Progenitor cell of endocrine pancreas (in vitro differentiated cells): ENCODE measurements around the gene LRMDA. TPM values are rescaled to one million over a fixed set of nuclear protein-coding genes. Genes with fewer than 3 reads are reported as not detected.

ENCODE experiments used
- DNase-seq: peaks from one replicate; pipeline ENCODE4 v3.0.0; 2021; ENCODE audit warnings: low spot score; ENCODE audit not compliant: unreplicated experiment
- H3K27ac Mint-ChIP-seq: 2 replicates; pipeline ENCODE4 v1.8.0; 2021; ENCODE audit warnings: mild to moderate bottlenecking, moderate library complexity, mixed read lengths
- H3K27me3 Mint-ChIP-seq: 2 replicates; pipeline ENCODE4 v1.8.0; 2021; ENCODE audit warnings: mixed read lengths
- H3K36me3 Mint-ChIP-seq: 2 replicates; pipeline ENCODE4 v1.8.0; 2022; ENCODE audit warnings: mixed read lengths; ENCODE audit not compliant: insufficient read depth
- H3K4me1 Mint-ChIP-seq: 2 replicates; pipeline ENCODE4 v1.8.0; 2021; ENCODE audit warnings: low read depth, mixed read lengths
- H3K4me3 Mint-ChIP-seq: 2 replicates; pipeline ENCODE4 v1.8.0; 2021; ENCODE audit warnings: low read depth, mild to moderate bottlenecking, moderate library complexity, mixed read lengths
- H3K9me3 Mint-ChIP-seq: 2 replicates; pipeline ENCODE4 v1.8.0; 2021; ENCODE audit warnings: low read depth, mixed read lengths
- total RNA-seq: library from RNA; stranded (reverse); gene quantifications from 2 replicates; pipeline ENCODE4 v1.2.1, GENCODE V29; 2021
- TF ChIP-seq, protein P1 (sequence below): fragments of 200-600 bp; sonication (generic); IDR thresholded peaks from one replicate; pipeline ENCODE4 v1.5.0; 2021; ENCODE audit warnings: antibody characterized with exemption, mild to moderate bottlenecking; ENCODE audit not compliant: unreplicated experiment

Gene LRMDA
- total RNA-seq, 1 donor from 2014 or later = 6.5 TPM

GRCh38 chr10:75845176-75845947 lies 413.9 kb downstream of the LRMDA start:
- H3K27ac Mint-ChIP-seq = no peak overlapping the region
- H3K4me3 Mint-ChIP-seq = no peak overlapping the region
- DNase-seq = no peak
- H3K27me3 Mint-ChIP-seq = peaks cover 7% of the 10 kb centered on the region
- TF ChIP-seq, protein P1, sequence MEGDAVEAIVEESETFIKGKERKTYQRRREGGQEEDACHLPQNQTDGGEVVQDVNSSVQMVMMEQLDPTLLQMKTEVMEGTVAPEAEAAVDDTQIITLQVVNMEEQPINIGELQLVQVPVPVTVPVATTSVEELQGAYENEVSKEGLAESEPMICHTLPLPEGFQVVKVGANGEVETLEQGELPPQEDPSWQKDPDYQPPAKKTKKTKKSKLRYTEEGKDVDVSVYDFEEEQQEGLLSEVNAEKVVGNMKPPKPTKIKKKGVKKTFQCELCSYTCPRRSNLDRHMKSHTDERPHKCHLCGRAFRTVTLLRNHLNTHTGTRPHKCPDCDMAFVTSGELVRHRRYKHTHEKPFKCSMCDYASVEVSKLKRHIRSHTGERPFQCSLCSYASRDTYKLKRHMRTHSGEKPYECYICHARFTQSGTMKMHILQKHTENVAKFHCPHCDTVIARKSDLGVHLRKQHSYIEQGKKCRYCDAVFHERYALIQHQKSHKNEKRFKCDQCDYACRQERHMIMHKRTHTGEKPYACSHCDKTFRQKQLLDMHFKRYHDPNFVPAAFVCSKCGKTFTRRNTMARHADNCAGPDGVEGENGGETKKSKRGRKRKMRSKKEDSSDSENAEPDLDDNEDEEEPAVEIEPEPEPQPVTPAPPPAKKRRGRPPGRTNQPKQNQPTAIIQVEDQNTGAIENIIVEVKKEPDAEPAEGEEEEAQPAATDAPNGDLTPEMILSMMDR = no peak
- H3K36me3 Mint-ChIP-seq = no peaks in the 10 kb centered on the region
- H3K9me3 Mint-ChIP-seq = no peaks in the 10 kb centered on the region
- peaks cover 3% of the 10 kb centered on the region for H3K4me1 Mint-ChIP-seq

- no peaks in the 10 kb centered on the region for H3K36me3 Mint-ChIP-seq
- no peak overlapping the region for H3K4me3 Mint-ChIP-seq
- TF ChIP-seq, protein P1 = no peak
- no peaks in the 10 kb centered on the region for H3K9me3 Mint-ChIP-seq
- peaks cover 7% of the 10 kb centered on the region for H3K27me3 Mint-ChIP-seq
- peaks cover 5% of the 10 kb centered on the region for H3K4me1 Mint-ChIP-seq
- no peak overlapping the region for H3K27ac Mint-ChIP-seq
- DNase-seq = no peak
Observed at GRCh38 chr10:75847477-75847876, 416.1 kb downstream of the LRMDA start.

DNA sequence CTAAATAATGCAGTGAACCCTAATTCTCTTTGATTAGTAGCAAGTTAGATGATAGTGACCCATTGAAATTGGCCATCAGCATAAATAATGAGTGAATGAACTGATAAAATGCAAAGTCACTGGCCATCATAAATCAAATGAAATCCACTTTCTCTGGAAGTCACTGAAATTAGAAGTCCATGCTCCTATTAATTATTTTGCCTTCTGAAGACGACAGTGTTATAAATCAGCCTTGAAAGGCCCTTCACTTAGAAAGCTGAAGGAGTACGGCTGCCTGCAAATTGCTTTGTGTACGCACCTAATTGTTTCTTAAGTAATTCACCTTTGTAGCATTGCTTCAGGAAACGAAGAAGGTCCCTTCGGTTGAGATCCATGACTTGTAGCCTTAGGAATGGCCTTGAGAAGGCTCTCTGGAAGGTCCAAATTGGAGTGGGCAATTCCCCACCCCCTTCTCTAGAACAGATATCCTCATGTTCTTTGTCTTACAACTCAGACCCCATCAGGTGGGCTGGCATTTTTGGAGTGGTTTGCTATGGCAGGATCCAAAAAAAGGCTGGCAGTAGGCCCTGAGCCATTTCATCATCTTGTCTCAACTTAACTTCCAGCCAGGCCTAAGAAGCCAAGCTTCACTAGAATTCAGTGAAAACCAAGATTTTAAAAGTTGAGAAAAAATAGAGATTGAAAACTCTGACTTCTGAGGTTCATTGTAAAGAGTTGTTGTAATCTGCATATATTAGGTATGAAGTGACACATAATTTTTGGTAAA lies 420.3 kb downstream of the LRMDA start:
- Mint-ChIP-seq H3K27ac (no peak overlapping the region), H3K4me1 (peaks cover 2% of the 10 kb centered on the region), H3K36me3 (no peaks in the 10 kb centered on the region), H3K27me3 (peaks cover 2% of the 10 kb centered on the region), H3K4me3 (no peak overlapping the region), H3K9me3 (no peaks in the 10 kb centered on the region)
- DNase-seq = no peak
- TF ChIP-seq, protein P1 = no peak

DNA sequence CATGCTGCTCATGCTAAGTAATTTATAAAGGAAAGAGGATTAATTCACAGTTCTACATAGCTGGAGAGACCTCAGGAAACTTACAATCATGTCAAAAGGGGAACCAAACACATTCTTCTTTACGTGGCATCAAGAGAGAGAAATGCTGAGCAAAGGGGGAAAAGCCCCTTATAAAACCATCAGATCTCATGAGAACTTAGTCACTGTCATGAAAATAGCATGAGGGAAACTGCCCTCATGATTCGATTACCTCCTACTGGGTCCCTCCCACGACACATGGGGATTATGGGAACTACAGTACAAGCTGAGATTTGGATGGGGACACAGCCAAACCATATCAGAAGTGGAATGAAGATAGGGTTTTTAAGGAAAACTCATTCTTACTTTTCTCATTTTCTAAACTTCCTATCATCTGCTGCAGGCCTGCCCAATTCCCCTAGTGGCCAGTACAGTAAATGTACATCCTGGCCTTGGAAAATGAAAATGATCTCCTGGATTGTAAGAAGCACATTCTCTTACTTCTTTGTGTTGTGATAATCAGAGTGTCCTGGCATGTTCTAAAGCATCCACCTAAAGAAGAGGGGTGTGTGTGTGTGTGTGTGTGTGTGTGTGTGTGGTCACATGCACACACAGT lies 421.5 kb downstream of the LRMDA start:
- TF ChIP-seq, protein P1 = peak; percentile 54
- H3K4me1 Mint-ChIP-seq = peaks cover 3% of the 10 kb centered on the region
- no peaks in the 10 kb centered on the region for H3K9me3 Mint-ChIP-seq
- H3K36me3 Mint-ChIP-seq = no peaks in the 10 kb centered on the region
- no peak overlapping the region for H3K27ac Mint-ChIP-seq
- DNase-seq = no peak
- peaks cover 2% of the 10 kb centered on the region for H3K27me3 Mint-ChIP-seq
- H3K4me3 Mint-ChIP-seq = no peak overlapping the region

GRCh38 chr10:75857269-75857846 lies 425.9 kb downstream of the LRMDA start:
- no peaks in the 10 kb centered on the region for H3K36me3 Mint-ChIP-seq
- TF ChIP-seq, protein P1 = no peak
- H3K27ac Mint-ChIP-seq = no peak overlapping the region
- peaks cover 1% of the 10 kb centered on the region for H3K4me1 Mint-ChIP-seq
- H3K4me3 Mint-ChIP-seq = no peak overlapping the region
- peaks cover 2% of the 10 kb centered on the region for H3K27me3 Mint-ChIP-seq
- no peaks in the 10 kb centered on the region for H3K9me3 Mint-ChIP-seq
- no peak for DNase-seq
